Heart right ventricle (tissue), 16 donors: ENCODE measurements around the gene ZNF516. TPM values are rescaled to one million over a fixed set of nuclear protein-coding genes. Genes with fewer than 3 reads are reported as not detected.

Source experiments
- ATAC-seq, 8 donors: fragments of 200-7000 bp; cut with Tn5 transposase; one replicate each; pipeline ENCODE4 v1.9.1; 2020; ENCODE audit warnings: mild to moderate bottlenecking in 8 of 8, moderate library complexity in 8 of 8, moderate number of reproducible peaks in 1 of 8
- DNase-seq, 2 donors: peaks; one replicate each; pipeline ENCODE4 v3.0.0-alpha.2; 2020
- H3K27ac ChIP-seq, 10 donors: fragments of 200-600 bp; sonication (generic) in 2 of 10; one replicate each; pipeline versions ENCODE4 v1.5.0 to v1.8.0; 2020 to 2022; ENCODE audit warnings: mild to moderate bottlenecking in 3 of 10
- H3K27me3 ChIP-seq, 7 donors: fragments of 200-600 bp; one replicate each; pipeline ENCODE4 v1.8.0; 2021 to 2022; ENCODE audit warnings: mild to moderate bottlenecking in 2 of 7
- H3K36me3 ChIP-seq, 9 donors: fragments of 200-600 bp; sonication (generic) in 1 of 9; one replicate each; pipeline versions ENCODE4 v1.5.0 to v1.8.0; 2020 to 2022; ENCODE audit warnings: mild to moderate bottlenecking in 2 of 9
- H3K4me1 ChIP-seq, 9 donors: fragments of 200-600 bp; sonication (generic) in 1 of 9; one replicate each; pipeline versions ENCODE4 v1.5.0 to v1.8.0; 2020 to 2022; ENCODE audit warnings: mild to moderate bottlenecking in 4 of 9
- H3K4me3 ChIP-seq, 10 donors: fragments of 200-600 bp; sonication (generic) in 2 of 10; one replicate each; pipeline versions ENCODE4 v1.5.0 to v1.8.0; 2020 to 2022; ENCODE audit warnings: mild to moderate bottlenecking in 7 of 10, moderate library complexity in 2 of 10
- H3K9me3 ChIP-seq, 11 donors: fragments of 200-600 bp in 10 of 11; sonication (generic) in 2 of 11; one replicate each; pipeline versions ENCODE4 v1.5.0 to v1.8.0; 2013 to 2022; ENCODE audit warnings: mild to moderate bottlenecking in 2 of 11, control low read depth in 1 of 11, moderate library complexity in 1 of 11
- CTCF ChIP-seq, 9 donors: fragments of 200-600 bp; sonication (generic) in 2 of 9; IDR thresholded peaks; one replicate each; pipeline versions ENCODE4 v1.5.0 to v1.8.0; 2021 to 2022; ENCODE audit warnings: antibody characterized with exemption in 9 of 9, mild to moderate bottlenecking in 5 of 9, moderate library complexity in 1 of 9
- WGBS, 2 donors: extraction: QIAGEN DNeasy Blood & Tissue Kit; methylation state at CpG; one replicate each; pipeline ENCODE4 v1.1.7; 2013; ENCODE audit warnings: inconsistent platforms in 1 of 2; 5-methylcytosine and 5-hydroxymethylcytosine counted together
- intact Hi-C, 10 donors: fragments of 100-400 bp; cut with DNase I; formaldehyde crosslinking; loops; one replicate each; pipeline versions ENCODE4 v1.11.1 to v1.14.2; 2022
- polyA plus RNA-seq, 2 donors: library from polyadenylated mRNA; stranded (reverse); fragments of 200-250 nt; gene quantifications; one replicate each; pipeline ENCODE4 v1.2.3, GENCODE V29; 2013
- total RNA-seq, 10 donors: library from RNA; stranded (reverse); fragmentation: NEBNext Ultra II Directional in 3 of 10; extraction: Animal tissue kit (Norgen Biotek cat#: 25700) in 3 of 10; gene quantifications; one replicate each; pipeline versions ENCODE4 v1.2.1 to v1.2.4, GENCODE V29; 2021 to 2023
- donor health status: Arrhythmogenic right ventricular cardiomyopathy.
- donor health status: ischemic (EF 13 %, LVEDD 7.1; RV severe dilation, severe dysfunction).
- donor health status: healthy with polysubstance abuse.
- donor health status: DM: no; HTN: yes; CAD: no.
- donor health status: DM: no; HTN: no; CAD: no.
- donor health status: ischemic (EF 25% LVEDD 6.9; RV normal size, moderate dysfunction).
- donor health status: ischemic (EF 25% LVEDD 5.7; RV mildly dilated, moderate dysfunction).
- donor health status: healthy.
- donor health status: DM: yes; HTN: yes; CAD: no.
- donor health status: Ischemic cardiomyopathy.
- donor health status: ischemic (EF 35%, LVEDD 5.7; RV mildly dilated, moderate dysfunction).
- donor health status: nonischemic (EF 11% LVEDD 7.7; RV severe dilation, severe dysfunction).
- donor health status: DM: yes; HTN: yes; CAD: no.
- donor health status: PGD.
- donor health status: ischemic (EF 29% LVEDD 5.4; RV normal size, mild dysfunction).
- donor health status: nonischemic (EF 23%, LVEDD 6.1; RV moderate dilation, normal function).

ZNF516 gene
- total and polyA plus RNA-seq, 12 donors, result 2.6 to 24.8 (median 17.3) TPM

- DNase-seq (no peak), ATAC-seq (peak in 1 of 8 donors; percentile 15)
- Histone ChIP-seq H3K27me3 (no peaks in the 10 kb centered on the region), H3K4me1 (peaks cover 0 to 17% (median 0%) of the 10 kb centered on the region in 9 donors), H3K36me3 (peaks cover 0 to 60% (median 11%) of the 10 kb centered on the region in 9 donors), H3K9me3 (no peaks in the 10 kb centered on the region), H3K27ac (no peak overlapping the region), H3K4me3 (no peak overlapping the region)
- WGBS, 2 donors, result 88 to 90% methylated on average over 16 of the region's 16 CpGs
- intact Hi-C loops, result no loop called here
- TF ChIP-seq CTCF (IDR thresholded peaks at IDR 0.05), result no peak
These were observed 58.7 kb downstream of the ZNF516 start for GRCh38 chr18:76436342-76436741.

GRCh38 chr18:76435316-76435989 is 59.6 kb downstream of the ZNF516 start:
- intact Hi-C loops, result no loop called here
- peaks cover 0 to 22% (median 5%) of the 10 kb centered on the region in 9 donors for H3K4me1 ChIP-seq

GRCh38 chr18:76434452-76434851 is 60.6 kb downstream of the ZNF516 start:
- Histone ChIP-seq H3K4me3 (no peak overlapping the region), H3K27me3 (no peaks in the 10 kb centered on the region), H3K9me3 (no peaks in the 10 kb centered on the region), H3K4me1 (peaks cover 0 to 32% (median 15%) of the 10 kb centered on the region in 9 donors), H3K27ac (no peak overlapping the region), H3K36me3 (peaks cover 0 to 41% (median 4%) of the 10 kb centered on the region in 9 donors)
- 72 to 83% methylated on average over 14 of the region's 14 CpGs for WGBS, 2 donors
- TF ChIP-seq CTCF (IDR thresholded peaks at IDR 0.05), result no peak
- ATAC-seq (no peak), DNase-seq (no peak)
- intact Hi-C loops, result no loop called here

More at GRCh38 chr18:76435316-76435989, 59.6 kb downstream of the ZNF516 start:
- Histone ChIP-seq H3K36me3 (peaks cover 0 to 51% (median 4%) of the 10 kb centered on the region in 9 donors), H3K27me3 (no peaks in the 10 kb centered on the region), H3K27ac (no peak overlapping the region), H3K9me3 (no peaks in the 10 kb centered on the region), H3K4me3 (no peak overlapping the region)
- ATAC-seq (no peak), DNase-seq (no peak)
- 86 to 90% methylated on average over 17 of the region's 17 CpGs for WGBS, 2 donors
- TF ChIP-seq CTCF (IDR thresholded peaks at IDR 0.05), result peak in 1 of 9 donors; percentile 14

- Histone ChIP-seq H3K4me1 (peaks cover 0 to 39% (median 22%) of the 10 kb centered on the region in 9 donors), H3K27ac (no peak overlapping the region), H3K27me3 (no peaks in the 10 kb centered on the region), H3K36me3 (peaks cover 0 to 40% (median 4%) of the 10 kb centered on the region in 9 donors), H3K4me3 (no peak overlapping the region), H3K9me3 (no peaks in the 10 kb centered on the region)
- ATAC-seq, result no peak
- DNase-seq, result no peak
- WGBS, 2 donors, result 95 to 97% methylated on average over 17 of the region's 17 CpGs
- TF ChIP-seq CTCF (IDR thresholded peaks at IDR 0.05), result no peak
- intact Hi-C loops, result no loop called here
These were observed 61.3 kb downstream of the ZNF516 start for GRCh38 chr18:76433788-76434187.
